Lower leg skin (tissue), 3 donors: ENCODE data around the gene KCNMA1.

Experiments used
- POLR2A ChIP-seq, 2 donors: fragments of 450-650 bp; IDR thresholded peaks; one replicate each; pipeline ENCODE4 v1.6.1; 2016 to 2017; ENCODE audit warnings: antibody characterized with exemption in 2 of 2, mild to moderate bottlenecking in 1 of 2, moderate library complexity in 1 of 2
- TF ChIP-seq, protein P1 (sequence below), 3 donors: fragments of 450-650 bp; IDR thresholded peaks; one replicate each; pipeline ENCODE4 v1.5.1; 2016; ENCODE audit warnings: antibody characterized with exemption in 3 of 3, mild to moderate bottlenecking in 3 of 3, moderate library complexity in 2 of 3

DNA sequence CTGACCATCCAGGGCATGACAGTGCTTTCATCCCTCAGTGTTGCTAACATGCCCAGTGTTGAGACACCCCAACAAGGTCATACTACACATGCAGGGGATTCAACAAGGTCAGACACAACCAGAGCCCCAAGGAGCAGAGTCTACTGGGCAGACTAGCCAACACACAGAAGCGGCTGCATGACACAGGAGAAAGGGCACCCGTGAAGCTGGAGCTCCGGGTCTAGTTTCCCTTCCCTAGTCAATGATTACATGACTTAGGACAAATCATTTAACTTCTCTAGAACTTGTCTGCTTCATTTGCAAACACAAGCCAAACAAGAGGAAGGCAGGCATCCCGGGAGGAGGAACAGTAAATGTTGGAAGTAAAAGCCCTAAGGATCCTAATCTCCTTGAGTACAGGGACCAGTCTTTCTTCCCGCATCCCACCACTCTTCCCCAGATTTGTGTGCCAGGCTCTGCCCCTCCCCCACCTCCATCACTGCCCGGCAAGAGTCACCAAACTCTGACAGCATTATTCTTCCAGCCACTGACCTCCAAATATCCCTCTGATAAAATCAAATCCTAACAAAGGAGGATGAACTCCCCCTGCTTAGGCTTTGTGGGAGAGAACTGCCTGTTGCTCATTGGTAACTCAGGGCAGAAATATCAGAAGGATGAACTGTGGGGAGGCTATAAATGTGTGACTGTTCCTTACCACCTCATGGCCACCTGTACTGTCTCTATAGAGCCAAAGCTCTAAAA is 104.3 kb downstream of the KCNMA1 start:
- TF ChIP-seq, protein P1, sequence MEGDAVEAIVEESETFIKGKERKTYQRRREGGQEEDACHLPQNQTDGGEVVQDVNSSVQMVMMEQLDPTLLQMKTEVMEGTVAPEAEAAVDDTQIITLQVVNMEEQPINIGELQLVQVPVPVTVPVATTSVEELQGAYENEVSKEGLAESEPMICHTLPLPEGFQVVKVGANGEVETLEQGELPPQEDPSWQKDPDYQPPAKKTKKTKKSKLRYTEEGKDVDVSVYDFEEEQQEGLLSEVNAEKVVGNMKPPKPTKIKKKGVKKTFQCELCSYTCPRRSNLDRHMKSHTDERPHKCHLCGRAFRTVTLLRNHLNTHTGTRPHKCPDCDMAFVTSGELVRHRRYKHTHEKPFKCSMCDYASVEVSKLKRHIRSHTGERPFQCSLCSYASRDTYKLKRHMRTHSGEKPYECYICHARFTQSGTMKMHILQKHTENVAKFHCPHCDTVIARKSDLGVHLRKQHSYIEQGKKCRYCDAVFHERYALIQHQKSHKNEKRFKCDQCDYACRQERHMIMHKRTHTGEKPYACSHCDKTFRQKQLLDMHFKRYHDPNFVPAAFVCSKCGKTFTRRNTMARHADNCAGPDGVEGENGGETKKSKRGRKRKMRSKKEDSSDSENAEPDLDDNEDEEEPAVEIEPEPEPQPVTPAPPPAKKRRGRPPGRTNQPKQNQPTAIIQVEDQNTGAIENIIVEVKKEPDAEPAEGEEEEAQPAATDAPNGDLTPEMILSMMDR (IDR thresholded peaks at IDR 0.05), result no peak
- no peak for TF ChIP-seq POLR2A (IDR thresholded peaks at IDR 0.05)
